GM19240 (cell line): ENCODE measurements around the gene ACKR3.

ENCODE experiments used
- DNase-seq: peaks from one replicate; pipeline ENCODE4 v3.0.0; 2011; ENCODE audit warnings: low spot score; ENCODE audit not compliant: insufficient read length

Gene ACKR3

GRCh38 chr2:236584521-236585384 is 15.1 kb downstream of the ACKR3 start:
- no peak for DNase-seq

- no peak for DNase-seq
These were observed 16.3 kb downstream of the ACKR3 start for GRCh38 chr2:236585966-236586365.

GRCh38 chr2:236587861-236588815 is 18.5 kb downstream of the ACKR3 start:
- DNase-seq: no peak

DNA sequence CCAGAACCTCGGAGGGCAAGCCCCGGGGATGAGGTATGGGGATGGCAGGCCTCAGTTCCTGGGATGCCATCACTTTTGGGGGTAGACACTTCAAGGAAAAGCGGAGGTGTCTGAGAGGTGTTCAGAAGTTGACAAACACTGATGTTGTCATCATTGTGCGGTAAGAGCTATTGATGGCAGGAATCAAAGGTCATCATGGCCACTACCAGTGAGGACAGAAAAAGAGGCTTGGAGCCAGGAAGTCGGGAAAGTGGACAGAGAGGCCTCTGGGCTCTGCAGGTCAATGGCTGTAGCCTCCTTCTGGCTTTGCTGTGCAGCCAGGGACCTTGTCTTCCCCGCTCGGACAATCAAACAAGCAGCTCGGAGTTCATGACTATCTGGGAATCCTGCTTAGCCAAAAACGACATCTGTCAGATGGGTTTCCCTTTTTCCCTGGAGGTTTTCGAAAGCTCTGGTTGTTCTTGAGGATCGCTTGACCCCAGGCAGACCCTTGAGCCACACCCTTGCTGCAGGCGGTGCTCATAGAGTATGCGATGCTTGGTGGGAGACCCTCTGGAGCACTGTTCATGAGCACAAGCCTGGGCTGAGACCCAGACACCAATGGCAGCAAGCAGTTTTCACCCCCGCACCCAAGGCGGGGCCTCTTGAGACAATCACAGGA is 19.4 kb downstream of the ACKR3 start:
- DNase-seq: no peak

DNA sequence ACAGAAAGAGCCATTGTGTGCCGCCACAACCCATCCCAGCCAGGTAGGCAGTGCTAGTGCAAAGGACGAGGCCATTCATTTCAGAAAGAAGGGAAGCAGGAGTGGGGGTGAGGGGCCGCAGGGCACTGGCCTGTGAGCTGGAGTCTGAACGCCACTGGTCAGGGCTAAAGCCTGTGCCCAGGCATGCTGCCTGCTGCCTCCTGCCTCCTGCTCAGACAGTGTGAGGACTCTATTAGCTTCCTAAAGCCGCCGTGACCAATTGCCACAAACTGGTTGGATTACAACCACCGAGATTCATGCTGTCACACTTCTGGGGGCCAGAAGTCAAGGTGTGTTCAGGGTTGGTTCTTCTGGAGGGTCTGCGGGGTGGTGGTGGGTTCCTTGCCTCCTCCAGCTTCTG is 21.2 kb downstream of the ACKR3 start:
- no peak for DNase-seq

DNA sequence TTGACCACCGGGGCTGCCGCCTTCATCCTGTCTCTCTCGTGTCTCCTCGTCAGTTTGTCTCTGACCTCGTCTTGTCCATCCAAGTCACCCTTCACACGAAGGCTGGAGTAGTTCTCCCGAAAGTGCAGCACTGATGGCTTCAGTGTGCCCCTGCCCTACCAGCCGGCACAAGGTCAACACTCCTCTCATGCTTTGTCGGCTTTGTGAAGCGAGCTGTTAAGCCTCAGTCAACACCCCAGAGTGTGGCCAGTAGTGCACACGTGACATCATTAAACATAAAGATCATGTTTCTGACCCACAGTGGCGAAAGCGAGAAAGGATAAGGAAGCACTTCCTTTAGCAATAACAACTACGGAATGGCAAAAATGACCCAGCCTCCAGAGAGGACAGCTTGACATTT is 23.2 kb downstream of the ACKR3 start:
- DNase-seq: no peak

DNA sequence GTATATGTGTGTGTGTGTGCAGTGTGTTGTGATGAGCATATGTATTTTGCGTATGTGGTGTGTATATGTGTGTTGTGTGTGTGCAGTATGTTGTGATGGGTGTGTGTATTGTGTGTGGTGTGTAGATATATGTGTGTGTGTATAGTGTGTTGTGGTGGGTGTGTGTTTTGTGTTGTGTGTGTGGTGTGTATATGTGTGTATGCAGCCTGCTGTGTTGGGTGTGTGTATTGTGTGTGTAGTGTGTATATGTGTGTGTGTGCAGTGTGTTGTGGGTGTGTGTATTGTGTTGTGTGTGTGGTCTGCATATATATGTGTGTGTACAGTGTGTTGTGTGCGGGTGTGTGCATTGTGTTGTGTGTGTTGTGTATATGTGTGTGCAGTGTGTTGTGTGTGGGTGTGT is 23.9 kb downstream of the ACKR3 start:
- DNase-seq: no peak

- no peak for DNase-seq
These were observed 24.3 kb downstream of the ACKR3 start for GRCh38 chr2:236593956-236594355.

DNA sequence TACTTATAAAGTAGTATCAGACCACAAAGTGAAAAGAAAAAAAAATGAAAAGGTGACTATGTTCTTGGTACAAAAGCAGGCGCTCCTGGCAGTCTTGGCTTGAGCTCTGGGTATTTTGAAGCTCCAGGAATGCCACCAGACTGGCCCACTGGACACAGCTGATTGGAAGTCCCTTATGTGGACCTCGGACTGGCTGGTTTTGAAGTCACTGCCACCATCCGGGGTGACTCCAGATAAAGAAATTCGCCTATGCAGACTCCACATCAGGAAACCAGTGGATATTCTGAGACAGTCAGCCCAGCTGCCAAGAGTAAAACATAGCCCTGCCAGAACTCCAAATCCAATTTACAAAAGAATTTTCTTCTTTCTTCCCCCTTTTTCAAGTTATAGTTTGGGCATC is 28.0 kb downstream of the ACKR3 start:
- no peak for DNase-seq

DNA sequence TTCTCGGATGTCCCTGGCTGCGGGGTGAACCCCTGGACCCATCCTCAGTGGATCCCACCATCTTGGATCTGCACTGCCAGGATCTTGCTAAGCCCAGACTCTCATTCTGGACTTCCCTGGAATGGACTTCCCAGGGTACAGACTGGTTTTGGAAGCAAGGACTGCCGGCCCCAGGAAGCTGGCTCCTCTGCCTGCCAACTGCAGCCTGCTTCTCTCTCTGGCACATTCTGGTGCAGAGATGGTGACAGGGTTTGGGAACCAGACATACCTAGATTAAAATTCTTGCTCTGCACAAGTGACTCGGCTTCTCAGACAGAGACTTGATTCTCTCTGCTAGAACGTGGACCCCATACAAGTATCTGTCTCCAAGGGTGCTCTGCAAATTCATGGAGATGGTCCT is 29.4 kb downstream of the ACKR3 start:
- no peak for DNase-seq

DNA sequence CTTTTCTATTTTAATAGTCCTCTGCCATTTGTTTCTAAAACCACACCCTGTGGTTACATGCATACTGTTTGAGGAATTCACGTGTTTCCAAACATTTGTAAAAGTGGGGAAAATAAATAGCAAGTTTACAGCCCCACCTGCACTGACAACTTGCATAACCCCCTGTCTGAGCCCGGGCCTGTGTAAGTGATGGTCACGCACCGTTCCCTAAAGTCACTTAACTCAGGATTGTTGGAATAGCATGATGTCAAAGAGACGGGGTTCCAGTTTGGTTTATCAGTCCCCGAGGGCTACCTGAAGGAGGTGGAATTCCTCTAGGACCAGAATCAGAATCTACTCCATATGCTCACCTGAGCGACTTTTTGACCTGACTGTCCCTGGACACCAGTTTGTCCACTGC is 30.5 kb downstream of the ACKR3 start:
- DNase-seq: no peak

- DNase-seq: no peak
These were observed 31.3 kb downstream of the ACKR3 start for GRCh38 chr2:236600892-236601291.

- no peak for DNase-seq
These were observed 31.9 kb downstream of the ACKR3 start for GRCh38 chr2:236601316-236602202.

DNA sequence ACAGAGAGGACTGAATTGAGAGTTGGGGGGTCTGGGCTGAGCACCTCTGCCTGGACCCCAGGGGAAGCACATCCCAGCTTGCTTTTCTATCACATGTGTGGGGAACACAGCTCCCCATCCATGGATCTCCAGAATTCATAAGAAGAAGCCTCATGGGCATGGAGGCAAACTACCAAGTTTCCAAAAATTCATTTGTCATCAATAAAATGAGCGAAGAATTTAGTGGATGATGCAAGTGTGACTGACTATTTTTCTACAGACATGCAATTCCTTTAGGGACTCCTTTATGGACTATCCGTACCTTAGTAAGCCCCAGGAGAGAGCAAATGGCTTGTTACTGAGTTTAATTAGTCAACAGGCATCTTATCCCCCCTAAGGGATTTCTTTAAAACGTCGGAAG is 33.1 kb downstream of the ACKR3 start:
- no peak for DNase-seq

DNA sequence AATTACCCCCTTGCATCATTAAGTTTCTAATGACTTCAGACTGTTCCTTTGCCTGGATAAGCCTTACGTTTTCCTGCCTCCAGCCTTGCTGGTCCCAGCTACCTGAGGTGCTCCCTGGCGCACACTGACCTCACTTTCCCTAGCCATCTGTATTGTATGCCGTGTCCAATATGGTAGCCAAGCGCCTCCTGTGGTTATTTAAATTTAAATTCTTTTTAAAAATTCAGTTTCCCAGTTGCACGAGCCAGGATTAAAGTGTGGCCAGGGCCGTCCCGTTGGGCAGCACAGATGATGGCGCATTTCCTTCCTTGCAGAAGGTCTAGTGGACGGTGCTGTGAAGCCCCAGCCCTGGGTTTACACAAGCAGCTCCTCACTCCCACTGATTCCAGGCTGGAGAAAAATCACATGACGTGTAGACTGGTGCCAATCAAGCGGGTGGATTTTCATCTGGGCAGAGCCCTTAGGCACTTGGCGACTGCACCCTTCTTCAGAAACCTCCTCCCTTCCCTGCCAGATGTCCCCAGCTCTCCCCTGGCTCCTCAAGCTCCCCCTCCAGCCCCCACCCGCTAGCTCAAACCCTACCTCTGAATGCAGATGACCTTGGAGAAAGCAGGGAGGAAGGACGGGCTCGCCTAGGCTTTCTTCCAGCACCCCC is 33.9 kb downstream of the ACKR3 start:
- DNase-seq: no peak

- no peak for DNase-seq
These were observed 35.1 kb downstream of the ACKR3 start for GRCh38 chr2:236604575-236605344.

GRCh38 chr2:236605345-236605734 is 35.7 kb downstream of the ACKR3 start:
- no peak for DNase-seq

DNA sequence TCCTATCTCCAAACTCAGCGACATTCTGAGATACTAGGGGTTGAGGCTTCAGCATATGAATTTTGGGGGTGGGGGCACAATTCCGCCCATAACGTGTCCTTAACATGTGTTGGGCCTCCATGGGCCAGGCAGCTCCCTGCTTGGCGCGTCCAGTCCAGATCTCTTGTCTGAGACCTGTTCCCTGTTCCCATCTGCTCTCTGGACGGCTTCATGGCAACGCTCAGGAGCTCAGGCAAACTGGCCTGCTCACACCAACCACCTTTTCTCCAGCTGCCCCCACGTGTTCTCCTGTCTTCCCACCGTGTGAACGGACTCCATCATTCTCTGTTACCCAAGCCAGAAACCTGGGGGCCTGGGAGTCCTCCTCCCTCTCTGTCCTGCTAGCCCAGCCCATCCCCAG is 36.4 kb downstream of the ACKR3 start:
- DNase-seq: no peak

- DNase-seq: no peak
These were observed 38.0 kb downstream of the ACKR3 start for GRCh38 chr2:236607471-236608187.
